HG03558 (cell line): ENCODE data around the gene FRG2.
"Not testable (repeated sequence)": the region's sequence is repeated elsewhere in the genome, so short reads cannot be mapped to it uniquely, and the experiment has no call there.

Source experiments
- ATAC-seq: cut with Tn5 transposase; IDR thresholded peaks from one replicate; pipeline ENCODE4 v1.9.1; 2021; ENCODE audit warnings: moderate number of reproducible peaks; ENCODE audit not compliant: unreplicated experiment; ENCODE audit errors: extremely low read depth

Gene FRG2

GRCh38 chr4:190027156-190027555 lies at the start of gene FRG2:
TSS of gene FRG2 (minus strand) at chr4:190027256. CDS start at chr4:190027204, 52 bp downstream.
- not testable (repeated sequence) for ATAC-seq

DNA sequence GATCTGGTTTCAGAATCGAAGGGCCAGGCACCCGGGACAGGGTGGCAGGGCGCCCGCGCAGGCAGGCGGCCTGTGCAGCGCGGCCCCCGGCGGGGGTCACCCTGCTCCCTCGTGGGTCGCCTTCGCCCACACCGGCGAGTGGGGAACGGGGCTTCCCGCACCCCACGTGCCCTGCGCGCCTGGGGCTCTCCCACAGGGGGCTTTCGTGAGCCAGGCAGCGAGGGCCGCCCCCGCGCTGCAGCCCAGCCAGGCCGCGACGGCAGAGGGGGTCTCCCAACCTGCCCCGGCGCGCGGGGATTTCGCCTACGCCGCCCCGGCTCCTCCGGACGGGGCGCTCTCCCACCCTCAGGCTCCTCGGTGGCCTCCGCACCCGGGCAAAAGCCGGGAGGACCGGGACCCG lies 41.3 kb upstream of the FRG2 start:
- ATAC-seq: not testable (repeated sequence)

GRCh38 chr4:190064805-190065204 lies 37.7 kb upstream of the FRG2 start:
- not testable (repeated sequence) for ATAC-seq

- ATAC-seq: not testable (repeated sequence)
Observed at GRCh38 chr4:190064342-190064741, 37.3 kb upstream of the FRG2 start, which contains the start of gene DBET. TSS of gene DBET (plus strand) at chr4:190064502.

DNA sequence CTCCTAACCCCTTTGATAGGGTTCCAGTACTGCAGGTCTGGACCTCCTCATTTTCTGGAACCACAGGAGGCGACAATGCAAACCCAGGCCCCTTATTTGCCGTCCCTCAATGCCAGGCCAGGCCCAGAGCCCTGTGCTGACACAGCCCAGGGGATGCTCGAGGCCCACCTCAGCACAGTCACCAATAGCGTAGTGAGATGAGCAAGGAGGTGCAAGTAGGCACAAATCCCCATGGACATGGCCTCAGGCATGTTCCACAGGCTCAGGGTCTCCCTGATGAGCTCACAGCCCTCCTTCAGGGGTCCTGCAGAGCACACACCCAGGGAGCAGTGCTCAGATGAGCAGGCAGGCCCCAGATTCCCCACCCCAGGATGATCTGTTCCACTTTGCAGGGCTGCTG lies 31.9 kb upstream of the FRG2 start:
- not testable (repeated sequence) for ATAC-seq

GRCh38 chr4:190049378-190050239 lies 22.6 kb upstream of the FRG2 start:
- ATAC-seq: not testable (repeated sequence)

DNA sequence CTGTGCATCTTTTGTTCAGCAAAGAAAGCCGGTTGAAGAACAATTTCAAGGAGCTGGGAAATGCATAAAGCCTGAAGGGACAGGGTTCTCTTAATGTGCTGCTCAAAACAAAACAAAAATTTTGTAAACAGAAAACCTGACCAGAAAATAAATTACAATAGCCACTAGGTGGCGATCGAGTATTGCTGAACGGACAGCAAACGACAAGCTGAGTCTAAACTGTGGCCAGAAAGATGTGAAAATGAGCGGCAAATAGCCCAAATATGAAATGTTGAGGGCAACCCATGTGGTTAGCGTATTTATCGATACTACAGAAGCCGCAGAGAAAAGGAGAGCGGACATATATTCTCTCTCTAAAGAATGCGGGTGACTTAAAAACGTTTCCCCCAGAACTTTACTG lies 20.6 kb upstream of the FRG2 start:
- not testable (repeated sequence) for ATAC-seq

DNA sequence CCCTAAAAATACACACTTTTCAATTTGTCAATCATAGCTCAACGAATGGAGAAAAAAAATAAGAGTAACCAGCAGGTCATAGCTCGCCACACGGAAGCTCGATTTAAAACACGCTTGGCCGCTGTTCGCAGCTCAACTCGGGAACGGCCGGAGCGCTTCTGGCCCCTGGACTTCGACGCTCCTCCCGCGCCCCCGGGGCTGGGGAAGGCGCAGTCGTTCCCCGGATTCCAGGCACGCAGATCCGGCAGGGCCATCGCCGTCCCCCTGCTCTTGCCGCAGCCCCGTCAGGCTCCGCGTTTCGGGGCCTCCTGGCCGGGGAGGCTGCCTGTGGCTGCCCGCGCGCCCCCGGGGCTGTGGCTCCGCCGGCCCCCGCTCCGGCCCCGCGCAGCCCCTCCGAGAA lies 13.8 kb upstream of the FRG2 start:
- ATAC-seq: not testable (repeated sequence)

GRCh38 chr4:190037704-190038388 lies 10.8 kb upstream of the FRG2 start:
- ATAC-seq: peak; percentile 52

DNA sequence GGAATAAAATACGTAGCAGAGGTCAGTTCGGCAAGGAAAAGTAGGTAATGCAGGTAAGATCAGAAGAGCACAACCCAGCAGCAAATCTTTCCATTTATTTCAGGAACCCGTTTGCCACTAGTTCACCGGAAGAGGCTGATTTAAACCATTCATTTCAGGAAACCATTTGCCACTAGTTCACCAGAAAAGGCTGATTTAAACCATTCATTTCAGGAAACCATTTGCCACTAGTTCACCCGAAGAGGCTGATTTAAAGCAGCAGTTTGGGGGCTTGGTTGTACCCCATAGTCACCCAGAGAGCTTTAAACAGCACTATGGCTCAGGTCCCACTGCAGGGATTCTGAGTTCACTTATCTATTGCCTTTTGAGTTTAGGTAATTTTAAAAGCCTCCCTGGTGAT lies 4.2 kb upstream of the FRG2 start:
- ATAC-seq: not testable (repeated sequence)

DNA sequence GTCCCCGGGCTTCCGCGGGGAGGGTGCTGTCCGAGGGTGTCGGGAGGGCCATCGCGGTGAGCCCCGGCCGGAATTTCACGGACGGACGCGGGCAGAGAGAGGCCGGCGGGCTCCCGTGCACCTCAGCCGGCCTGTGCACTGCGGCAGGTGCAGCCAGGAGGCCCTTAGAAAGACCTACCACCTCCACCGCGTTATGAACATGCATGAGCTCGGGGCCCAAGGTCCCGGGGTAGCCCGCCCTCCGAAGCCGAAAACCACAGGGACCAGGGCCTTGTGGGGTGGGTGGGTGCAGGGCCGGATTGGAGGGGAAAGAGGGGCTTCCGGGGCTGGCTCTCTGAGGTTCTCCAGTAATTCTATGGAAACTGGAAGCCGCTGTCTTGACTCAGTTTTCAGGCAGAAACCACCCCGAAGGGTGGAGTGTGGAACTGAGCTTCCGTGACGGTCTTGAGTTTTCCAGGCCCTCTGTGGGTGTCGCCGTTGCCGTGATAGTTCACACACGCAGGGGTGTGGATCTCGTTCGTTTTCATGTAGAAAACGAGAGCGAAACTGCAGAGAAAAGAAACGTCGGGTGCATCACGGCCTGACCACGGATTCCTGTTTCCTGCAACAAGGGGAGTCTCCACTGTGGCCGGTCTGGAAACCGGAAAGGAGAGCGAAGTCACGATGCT lies 4.3 kb downstream of the FRG2 start:
- not testable (repeated sequence) for ATAC-seq

GRCh38 chr4:190021973-190022372 lies 5.1 kb downstream of the FRG2 start:
- not testable (repeated sequence) for ATAC-seq

GRCh38 chr4:190020790-190021717 lies 6.0 kb downstream of the FRG2 start:
- no peak for ATAC-seq

- not testable (repeated sequence) for ATAC-seq
Observed at GRCh38 chr4:190019859-190020463, 7.1 kb downstream of the FRG2 start.

- no peak for ATAC-seq
Observed at GRCh38 chr4:190019023-190019858, 7.8 kb downstream of the FRG2 start.

DNA sequence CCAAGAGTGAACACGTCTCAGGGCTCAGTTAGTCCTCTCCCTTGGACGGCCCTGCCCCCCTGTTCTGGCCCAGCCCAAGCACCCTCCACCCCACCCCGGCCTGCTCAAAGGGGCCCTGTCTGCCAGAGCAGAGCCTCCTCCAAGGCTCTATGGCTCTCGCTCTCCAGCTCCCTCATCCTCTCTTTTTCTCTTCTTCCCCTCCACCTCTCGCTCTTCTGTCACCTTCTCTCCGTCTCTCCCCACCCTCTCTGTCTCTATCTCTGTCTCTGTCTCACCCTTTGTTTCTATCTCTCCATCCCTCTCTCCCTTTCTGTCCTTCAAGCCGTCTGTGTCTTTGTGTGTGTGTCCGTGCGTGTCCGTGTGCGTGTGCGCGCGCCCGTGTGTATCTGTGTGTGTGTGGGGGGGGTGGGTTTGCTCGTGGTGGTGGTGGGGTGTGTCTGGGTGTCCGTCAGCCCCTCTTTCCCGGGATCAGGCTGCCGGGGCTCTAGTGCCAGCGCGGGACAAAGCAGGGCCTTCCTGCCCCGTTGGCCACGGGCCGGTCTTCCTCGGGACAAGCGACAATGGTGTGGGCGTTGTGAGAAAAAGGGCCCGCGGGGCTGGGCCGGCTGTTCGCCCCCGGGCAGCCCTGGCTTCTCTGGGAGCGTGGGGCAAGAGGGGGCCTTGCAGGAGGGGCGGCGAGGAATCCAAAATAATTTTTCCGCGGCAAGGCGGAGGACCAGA lies 8.7 kb downstream of the FRG2 start:
- no peak for ATAC-seq

DNA sequence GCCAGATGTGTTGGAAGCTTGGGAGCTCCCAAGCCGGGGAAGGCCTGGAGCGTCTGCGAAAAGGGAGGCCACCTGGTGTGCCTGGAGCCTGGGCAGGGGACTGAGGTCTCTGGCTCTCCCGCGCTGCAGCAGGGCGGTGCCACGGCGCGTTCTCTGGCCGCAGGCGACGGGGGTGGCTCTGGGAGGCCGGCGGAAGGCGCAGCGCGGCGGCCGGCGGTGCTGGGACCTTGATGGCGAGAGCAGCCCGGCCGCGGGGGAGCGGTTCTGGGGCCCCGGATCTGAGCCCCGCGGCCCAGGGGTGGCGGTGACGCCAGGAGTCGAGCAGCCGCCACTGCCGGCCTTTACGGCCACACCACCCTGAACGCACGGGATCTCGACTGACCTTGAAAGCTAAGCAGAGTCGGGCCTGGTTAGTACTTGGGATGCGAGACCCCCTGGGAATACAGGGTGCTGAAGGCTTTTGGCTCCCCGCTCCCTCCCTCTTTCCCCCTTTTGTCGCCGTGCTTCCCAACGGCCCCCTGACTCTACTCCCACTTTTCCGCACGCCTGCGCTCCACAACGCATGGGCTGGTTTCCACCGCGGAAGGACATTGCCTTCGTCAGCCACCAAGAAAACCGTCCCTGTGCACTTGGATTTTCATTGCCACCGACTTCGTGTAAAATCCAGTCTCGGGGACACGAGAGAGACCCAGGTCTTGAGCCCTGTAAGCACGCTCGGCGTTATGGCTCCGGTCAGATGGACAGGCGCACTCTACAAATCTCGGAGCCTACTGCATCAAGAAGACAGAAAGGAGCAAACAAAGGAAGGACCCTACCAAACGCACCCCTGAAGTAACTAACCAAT lies 9.5 kb downstream of the FRG2 start:
- ATAC-seq: no peak
